Ishikawa (cell line): ENCODE data around the gene PPM1E.

Source experiments
- CEBPB ChIP-seq: IDR thresholded peaks from 2 replicates; pipeline ENCODE4 v1.6.1; 2012
- CREB1 ChIP-seq: IDR thresholded peaks from 2 replicates; pipeline ENCODE4 v1.6.1; 2012; ENCODE audit warnings: low read depth
- EGR1 ChIP-seq: IDR thresholded peaks from 2 replicates; pipeline ENCODE4 v1.6.1; 2012
- EP300 ChIP-seq: IDR thresholded peaks from 2 replicates; pipeline ENCODE4 v1.6.1; 2012; ENCODE audit warnings: borderline replicate concordance
- FOXM1 ChIP-seq: IDR thresholded peaks from 2 replicates; pipeline ENCODE4 v1.6.1; 2012; ENCODE audit warnings: low read depth, borderline replicate concordance
- MAX ChIP-seq: IDR thresholded peaks from 2 replicates; pipeline ENCODE4 v1.6.1; 2012
- NFIC ChIP-seq: IDR thresholded peaks from 2 replicates; pipeline ENCODE4 v1.6.1; 2012
- RAD21 ChIP-seq: IDR thresholded peaks from 2 replicates; pipeline ENCODE4 v1.6.1; 2012; ENCODE audit warnings: low read depth
- REST ChIP-seq: IDR thresholded peaks from 2 replicates; pipeline ENCODE4 v1.6.1; 2012; ENCODE audit warnings: low read depth, mild to moderate bottlenecking
- TAF1 ChIP-seq: IDR thresholded peaks from 2 replicates; pipeline ENCODE4 v1.6.1; 2012; ENCODE audit warnings: low read depth, mild to moderate bottlenecking
- TCF12 ChIP-seq: IDR thresholded peaks from 2 replicates; pipeline ENCODE4 v1.6.1; 2012; ENCODE audit warnings: low read depth
- TEAD4 ChIP-seq: IDR thresholded peaks from 2 replicates; pipeline ENCODE4 v1.6.1; 2012
- YY1 ChIP-seq: IDR thresholded peaks from 2 replicates; pipeline ENCODE4 v1.6.1; 2012; ENCODE audit warnings: low read depth
- ZBTB7A ChIP-seq: IDR thresholded peaks from 2 replicates; pipeline ENCODE4 v1.6.1; 2012; ENCODE audit warnings: low read depth
- TF ChIP-seq, protein P1 (sequence below): IDR thresholded peaks from 2 replicates; pipeline ENCODE4 v1.6.1; 2012

Gene PPM1E

GRCh38 chr17:59001158-59001814 lies 245.6 kb downstream of the PPM1E start:
- TF ChIP-seq CEBPB: no peak
- TF ChIP-seq EGR1: no peak
- TF ChIP-seq TEAD4: no peak
- TF ChIP-seq TAF1: no peak
- TF ChIP-seq RAD21: no peak
- no peak for TF ChIP-seq ZBTB7A
- TF ChIP-seq YY1: no peak
- no peak for TF ChIP-seq FOXM1
- no peak for TF ChIP-seq MAX
- no peak for TF ChIP-seq REST

GRCh38 chr17:59002126-59002525 lies 246.5 kb downstream of the PPM1E start:
- TF ChIP-seq NFIC (no peak), CEBPB (no peak), TCF12 (no peak), FOXM1 (no peak), EGR1 (no peak), MAX (no peak), TEAD4 (no peak), RAD21 (no peak), CREB1 (no peak), ZBTB7A (no peak), TAF1 (no peak), EP300 (no peak)

GRCh38 chr17:59002848-59003247 lies 247.2 kb downstream of the PPM1E start:
- no peak for TF ChIP-seq TAF1
- no peak for TF ChIP-seq REST
- TF ChIP-seq TCF12: no peak
- no peak for TF ChIP-seq RAD21
- no peak for TF ChIP-seq EP300
- no peak for TF ChIP-seq MAX
- TF ChIP-seq TEAD4: no peak
- no peak for TF ChIP-seq CEBPB
- no peak for TF ChIP-seq FOXM1
- no peak for TF ChIP-seq YY1

DNA sequence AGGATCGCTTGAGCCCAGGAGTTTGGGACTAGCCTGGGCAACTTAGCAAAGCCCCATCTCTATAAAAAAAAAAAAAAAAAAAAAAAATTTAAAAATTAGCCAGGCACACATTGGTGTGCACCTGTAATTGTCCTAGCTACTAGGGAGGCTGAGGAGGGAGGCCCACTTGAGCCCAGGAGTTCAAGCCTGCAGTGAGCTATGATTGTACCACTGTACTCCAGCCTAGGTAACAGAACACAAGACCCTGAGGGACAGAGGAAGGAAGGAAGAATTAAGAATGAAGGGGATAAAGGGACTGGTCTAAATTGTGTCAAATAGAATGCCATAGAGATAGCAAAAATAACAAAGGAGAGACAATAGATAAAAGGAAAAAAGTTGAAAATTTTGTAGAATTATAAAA lies 248.2 kb downstream of the PPM1E start:
- no peak for TF ChIP-seq EGR1
- no peak for TF ChIP-seq FOXM1
- TF ChIP-seq CREB1: no peak
- no peak for TF ChIP-seq EP300
- TF ChIP-seq, protein P1, sequence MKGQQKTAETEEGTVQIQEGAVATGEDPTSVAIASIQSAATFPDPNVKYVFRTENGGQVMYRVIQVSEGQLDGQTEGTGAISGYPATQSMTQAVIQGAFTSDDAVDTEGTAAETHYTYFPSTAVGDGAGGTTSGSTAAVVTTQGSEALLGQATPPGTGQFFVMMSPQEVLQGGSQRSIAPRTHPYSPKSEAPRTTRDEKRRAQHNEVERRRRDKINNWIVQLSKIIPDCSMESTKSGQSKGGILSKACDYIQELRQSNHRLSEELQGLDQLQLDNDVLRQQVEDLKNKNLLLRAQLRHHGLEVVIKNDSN: no peak
- no peak for TF ChIP-seq YY1
- TF ChIP-seq NFIC: no peak
- TF ChIP-seq REST: no peak
- no peak for TF ChIP-seq TCF12
- no peak for TF ChIP-seq ZBTB7A
- TF ChIP-seq MAX: no peak
- no peak for TF ChIP-seq TEAD4
- TF ChIP-seq TAF1: no peak
- TF ChIP-seq RAD21: no peak
- no peak for TF ChIP-seq CEBPB
